Measurements from ENCODE around the gene USP37.

DNA sequence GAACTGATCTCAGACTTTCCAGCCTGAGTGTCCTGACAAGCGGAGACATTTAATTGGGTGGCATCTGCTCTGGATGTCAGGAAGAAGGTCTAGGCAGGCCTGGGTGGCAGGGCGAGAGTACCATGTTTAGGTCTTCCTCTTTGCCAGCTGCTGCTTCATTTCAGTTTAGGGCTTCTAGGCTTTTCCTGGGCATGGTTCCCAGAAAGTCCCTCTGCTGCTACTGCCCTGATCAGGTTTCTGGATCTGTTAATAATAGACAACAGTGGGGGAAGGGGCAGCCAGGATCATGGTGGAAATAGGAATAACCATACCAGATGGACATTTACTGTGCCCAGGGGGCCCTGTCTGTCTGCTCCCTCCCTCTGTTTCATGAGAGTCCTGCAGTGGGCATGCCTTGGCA is 37.3 kb upstream of the USP37 start:
- TF ChIP-seq CTCF (IDR thresholded peaks at IDR 0.05) (no peak), POLR2A (IDR thresholded peaks at IDR 0.05) (no peak)

All from vagina (tissue), 2 donors.